Measurements from ENCODE around the gene RNF19B. TPM values are rescaled to one million over a fixed set of nuclear protein-coding genes. Genes with fewer than 3 reads are reported as not detected.

Gene RNF19B
- total and polyA plus RNA-seq, 2 of the 8 experiments (the other 6 are each of a cell fraction or from before 2014, with no cell fraction given), result 9.2 to 11.2 TPM

- Histone ChIP-seq H3K4ac (replicated peaks; ENCODE audit: insufficient read length, low read depth, low read length) (no peak overlapping the region), H2AK5ac (ENCODE audit: low read depth, low read length) (no peak overlapping the region), H3K23ac (ENCODE audit: insufficient read length) (no peak overlapping the region), H3K36me3 (ENCODE audit: control insufficient read depth in 2 of 4, insufficient read depth in 4 of 4, low read length in 3 of 4) (no peaks in the 10 kb centered on the region), H2BK20ac (ENCODE audit: low read length) (no peak overlapping the region; the same call in 1 of the 2 replicates), H3K27me3 (replicated peaks in 1 of 4; ENCODE audit: control insufficient read depth in 3 of 4, extremely low read depth in 1 of 4, insufficient read depth in 3 of 4, low read length in 3 of 4) (peaks cover 2 to 30% (median 20%) of the 10 kb centered on the region in 4 experiments), H3K27ac (ENCODE audit: low read depth, low read length) (no peak overlapping the region), H3K79me2 (ENCODE audit: control insufficient read depth in 1 of 2, insufficient read depth in 2 of 2, low read length in 2 of 2) (no peaks in the 10 kb centered on the region), H3K4me3 (ENCODE audit: extremely low read depth in 1 of 4, insufficient read depth in 2 of 4, low read depth in 3 of 4, low read length in 4 of 4) (peak overlapping the region; percentile 48 to 87 (median 66)), H3K79me1 (ENCODE audit: low read depth, low read length) (no peaks in the 10 kb centered on the region), H4K91ac (replicated peaks; ENCODE audit: insufficient read length, low read length) (no peak overlapping the region), H2BK15ac (ENCODE audit: low read length) (no peak overlapping the region), H3K4me1 (replicated peaks in 1 of 4; ENCODE audit: control insufficient read depth in 3 of 4, insufficient read depth in 4 of 4, low read length in 3 of 4) (peaks cover 0 to 15% (median 7%) of the 10 kb centered on the region in 4 experiments; a peak in 5 of 7 replicates), H3K9ac (replicated peaks in 1 of 4; ENCODE audit: extremely low read depth in 1 of 4, low read depth in 3 of 4, low read length in 3 of 4) (no peak overlapping the region), H2BK5ac (ENCODE audit: low read depth, low read length) (peak overlapping the region; percentile 73; the same call in 1 of the 2 replicates), H2BK12ac (ENCODE audit: low read depth, low read length) (no peak overlapping the region), H4K20me1 (replicated peaks in 1 of 2; ENCODE audit: control insufficient read depth in 1 of 2, insufficient read depth in 2 of 2, low read length in 2 of 2) (peaks cover 0 to 3% of the 10 kb centered on the region in 2 experiments), H3K18ac (ENCODE audit: extremely low read depth, low read length) (peak overlapping the region; percentile 44; the same call in 1 of the 2 replicates), H4K5ac (ENCODE audit: insufficient read length, low read depth, low read length) (no peak overlapping the region), H4K8ac (ENCODE audit: extremely low read depth, insufficient read depth, low read length) (no peak overlapping the region), H2AFZ (ENCODE audit: low read length) (0 out of 2 replicates have a peak overlapping the region, but pooled peaks have one; percentile 14), H3K9me3 (ENCODE audit: insufficient read depth in 2 of 2, low read depth in 1 of 2, low read length in 1 of 2) (peaks cover 0 to 6% of the 10 kb centered on the region in 2 experiments; a peak in 1 of 4 replicates), H3K23me2 (ENCODE audit: low read depth, low read length) (peaks cover 2% of the 10 kb centered on the region; the same call in 1 of the 2 replicates), H2BK120ac (replicated peaks; ENCODE audit: low read depth, low read length) (no peak overlapping the region), H3K56ac (replicated peaks; ENCODE audit: insufficient read length, low read depth, low read length) (no peak overlapping the region), H3K4me2 (ENCODE audit: insufficient read depth in 1 of 2, low read depth in 2 of 2, low read length in 2 of 2) (peak overlapping the region; percentile 67 to 82), H3K14ac (ENCODE audit: insufficient read length) (no peak overlapping the region)
- DNase-seq (ENCODE audit: low read depth in 1 of 2, low spot score in 2 of 2), result peak in 1 of 2 experiments; percentile 74
- FAIRE-seq, result no peak
- TF ChIP-seq TEAD4 (IDR thresholded peaks at IDR 0.05; ENCODE audit: low read depth, low read length) (no peak), SIN3A (conservative IDR thresholded peaks at IDR 0.05 in 1 of 2, IDR thresholded peaks at IDR 0.05 in 1 of 2; ENCODE audit: low read depth in 1 of 2, low read length in 2 of 2) (0 out of 4 replicates have a peak, but pooled peaks of 1 of the 2 experiments have one; percentile 11), BCL11A (IDR thresholded peaks at IDR 0.05; ENCODE audit: low read depth in 2 of 2, low read length in 2 of 2) (no peak)
- CTCF ChIA-PET (ENCODE audit: partially characterized antibody), result interaction anchor here (1.1 to 16.6 kb wide), 9 partner anchors 15 to 254 kb away, joined by 3 to 382 read pairs (median 5); partner anchors contain the start of genes FNDC5 and HPCA
- WGBS, 2 experiments (ENCODE audit: extremely low coverage in 1 of 2, insufficient coverage in 1 of 2, insufficient read length in 1 of 2, insufficient replicate concordance in 2 of 2, low coverage in 1 of 2, low lambda C conversion rate in 2 of 2, missing lambda C conversion rate in 1 of 2), result 38% methylated on average over 4 of the region's 8 CpGs; no CpG with 5 or more reads in 1 of the 2 experiments
- POLR2A ChIA-PET (ENCODE audit: partially characterized antibody), result interaction anchor here (0.6 to 1.2 kb wide), 3 partner anchors 32 to 70 kb away, joined by 3 read pairs; partner anchors contain the start of gene RNF19B
These were observed 70.5 kb downstream of the RNF19B start for GRCh38 chr1:32894019-32894600.
